ENCODE results near the gene VIL1. TPM values are rescaled to one million over a fixed set of nuclear protein-coding genes. Genes with fewer than 3 reads are reported as not detected.

The VIL1 gene
- total and polyA plus RNA-seq, 9 of the 15 experiments (the other 6 are each of a cell fraction or from before 2014, with no cell fraction given), result 0.51 to 2.7 (median 1.2) TPM

DNA sequence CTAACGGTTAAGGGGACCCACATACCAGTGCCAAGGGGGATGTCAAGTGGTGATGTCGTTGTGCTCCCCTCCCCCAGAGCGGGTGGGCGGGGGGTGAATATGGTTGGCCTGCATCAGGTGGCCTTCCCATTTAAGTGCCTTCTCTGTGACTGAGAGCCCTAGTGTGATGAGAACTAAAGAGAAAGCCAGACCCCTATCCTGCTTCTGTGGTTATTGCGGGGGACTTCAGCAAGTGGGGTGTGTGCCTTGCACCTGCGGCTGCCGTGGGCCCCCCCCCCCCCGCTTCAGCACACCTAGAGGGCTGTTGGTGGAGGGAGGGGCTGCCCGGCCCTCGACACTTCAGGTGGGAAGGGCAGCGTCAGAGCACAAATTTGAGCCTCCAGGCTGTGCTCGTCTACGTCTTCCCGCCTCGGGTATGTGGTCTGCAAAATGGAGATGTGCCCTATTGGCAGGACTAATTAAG, 13.1 kb upstream of the VIL1 start (continued):
- TF ChIP-seq, protein P1, sequence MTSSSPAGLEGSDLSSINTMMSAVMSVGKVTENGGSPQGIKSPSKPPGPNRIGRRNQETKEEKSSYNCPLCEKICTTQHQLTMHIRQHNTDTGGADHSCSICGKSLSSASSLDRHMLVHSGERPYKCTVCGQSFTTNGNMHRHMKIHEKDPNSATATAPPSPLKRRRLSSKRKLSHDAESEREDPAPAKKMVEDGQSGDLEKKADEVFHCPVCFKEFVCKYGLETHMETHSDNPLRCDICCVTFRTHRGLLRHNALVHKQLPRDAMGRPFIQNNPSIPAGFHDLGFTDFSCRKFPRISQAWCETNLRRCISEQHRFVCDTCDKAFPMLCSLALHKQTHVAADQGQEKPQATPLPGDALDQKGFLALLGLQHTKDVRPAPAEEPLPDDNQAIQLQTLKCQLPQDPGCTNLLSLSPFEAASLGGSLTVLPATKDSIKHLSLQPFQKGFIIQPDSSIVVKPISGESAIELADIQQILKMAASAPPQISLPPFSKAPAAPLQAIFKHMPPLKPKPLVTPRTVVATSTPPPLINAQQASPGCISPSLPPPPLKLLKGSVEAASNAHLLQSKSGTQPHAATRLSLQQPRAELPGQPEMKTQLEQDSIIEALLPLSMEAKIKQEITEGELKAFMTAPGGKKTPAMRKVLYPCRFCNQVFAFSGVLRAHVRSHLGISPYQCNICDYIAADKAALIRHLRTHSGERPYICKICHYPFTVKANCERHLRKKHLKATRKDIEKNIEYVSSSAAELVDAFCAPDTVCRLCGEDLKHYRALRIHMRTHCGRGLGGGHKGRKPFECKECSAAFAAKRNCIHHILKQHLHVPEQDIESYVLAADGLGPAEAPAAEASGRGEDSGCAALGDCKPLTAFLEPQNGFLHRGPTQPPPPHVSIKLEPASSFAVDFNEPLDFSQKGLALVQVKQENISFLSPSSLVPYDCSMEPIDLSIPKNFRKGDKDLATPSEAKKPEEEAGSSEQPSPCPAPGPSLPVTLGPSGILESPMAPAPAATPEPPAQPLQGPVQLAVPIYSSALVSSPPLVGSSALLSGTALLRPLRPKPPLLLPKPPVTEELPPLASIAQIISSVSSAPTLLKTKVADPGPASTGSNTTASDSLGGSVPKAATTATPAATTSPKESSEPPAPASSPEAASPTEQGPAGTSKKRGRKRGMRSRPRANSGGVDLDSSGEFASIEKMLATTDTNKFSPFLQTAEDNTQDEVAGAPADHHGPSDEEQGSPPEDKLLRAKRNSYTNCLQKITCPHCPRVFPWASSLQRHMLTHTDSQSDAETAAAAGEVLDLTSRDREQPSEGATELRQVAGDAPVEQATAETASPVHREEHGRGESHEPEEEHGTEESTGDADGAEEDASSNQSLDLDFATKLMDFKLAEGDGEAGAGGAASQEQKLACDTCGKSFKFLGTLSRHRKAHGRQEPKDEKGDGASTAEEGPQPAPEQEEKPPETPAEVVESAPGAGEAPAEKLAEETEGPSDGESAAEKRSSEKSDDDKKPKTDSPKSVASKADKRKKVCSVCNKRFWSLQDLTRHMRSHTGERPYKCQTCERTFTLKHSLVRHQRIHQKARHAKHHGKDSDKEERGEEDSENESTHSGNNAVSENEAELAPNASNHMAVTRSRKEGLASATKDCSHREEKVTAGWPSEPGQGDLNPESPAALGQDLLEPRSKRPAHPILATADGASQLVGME (CRISPR knock-in tag; IDR thresholded peaks at IDR 0.05), result no peak
- TF ChIP-seq, protein P2, sequence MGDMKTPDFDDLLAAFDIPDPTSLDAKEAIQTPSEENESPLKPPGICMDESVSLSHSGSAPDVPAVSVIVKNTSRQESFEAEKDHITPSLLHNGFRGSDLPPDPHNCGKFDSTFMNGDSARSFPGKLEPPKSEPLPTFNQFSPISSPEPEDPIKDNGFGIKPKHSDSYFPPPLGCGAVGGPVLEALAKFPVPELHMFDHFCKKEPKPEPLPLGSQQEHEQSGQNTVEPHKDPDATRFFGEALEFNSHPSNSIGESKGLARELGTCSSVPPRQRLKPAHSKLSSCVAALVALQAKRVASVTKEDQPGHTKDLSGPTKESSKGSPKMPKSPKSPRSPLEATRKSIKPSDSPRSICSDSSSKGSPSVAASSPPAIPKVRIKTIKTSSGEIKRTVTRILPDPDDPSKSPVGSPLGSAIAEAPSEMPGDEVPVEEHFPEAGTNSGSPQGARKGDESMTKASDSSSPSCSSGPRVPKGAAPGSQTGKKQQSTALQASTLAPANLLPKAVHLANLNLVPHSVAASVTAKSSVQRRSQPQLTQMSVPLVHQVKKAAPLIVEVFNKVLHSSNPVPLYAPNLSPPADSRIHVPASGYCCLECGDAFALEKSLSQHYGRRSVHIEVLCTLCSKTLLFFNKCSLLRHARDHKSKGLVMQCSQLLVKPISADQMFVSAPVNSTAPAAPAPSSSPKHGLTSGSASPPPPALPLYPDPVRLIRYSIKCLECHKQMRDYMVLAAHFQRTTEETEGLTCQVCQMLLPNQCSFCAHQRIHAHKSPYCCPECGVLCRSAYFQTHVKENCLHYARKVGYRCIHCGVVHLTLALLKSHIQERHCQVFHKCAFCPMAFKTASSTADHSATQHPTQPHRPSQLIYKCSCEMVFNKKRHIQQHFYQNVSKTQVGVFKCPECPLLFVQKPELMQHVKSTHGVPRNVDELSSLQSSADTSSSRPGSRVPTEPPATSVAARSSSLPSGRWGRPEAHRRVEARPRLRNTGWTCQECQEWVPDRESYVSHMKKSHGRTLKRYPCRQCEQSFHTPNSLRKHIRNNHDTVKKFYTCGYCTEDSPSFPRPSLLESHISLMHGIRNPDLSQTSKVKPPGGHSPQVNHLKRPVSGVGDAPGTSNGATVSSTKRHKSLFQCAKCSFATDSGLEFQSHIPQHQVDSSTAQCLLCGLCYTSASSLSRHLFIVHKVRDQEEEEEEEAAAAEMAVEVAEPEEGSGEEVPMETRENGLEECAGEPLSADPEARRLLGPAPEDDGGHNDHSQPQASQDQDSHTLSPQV (IDR thresholded peaks at IDR 0.05), result 0 out of 2 replicates have a peak, but pooled peaks have one; percentile 10
- 0 out of 2 replicates have a peak, but pooled peaks have one; percentile 6 for TF ChIP-seq MYC (IDR thresholded peaks at IDR 0.05; ENCODE audit: low read depth, low read length)
- peak; percentile 66; the same call in 1 of the 2 replicates for TF ChIP-seq MYC (CRISPR knock-in tag; IDR thresholded peaks at IDR 0.05; ENCODE audit: borderline replicate concordance, low read depth)
- TF ChIP-seq, protein P3, sequence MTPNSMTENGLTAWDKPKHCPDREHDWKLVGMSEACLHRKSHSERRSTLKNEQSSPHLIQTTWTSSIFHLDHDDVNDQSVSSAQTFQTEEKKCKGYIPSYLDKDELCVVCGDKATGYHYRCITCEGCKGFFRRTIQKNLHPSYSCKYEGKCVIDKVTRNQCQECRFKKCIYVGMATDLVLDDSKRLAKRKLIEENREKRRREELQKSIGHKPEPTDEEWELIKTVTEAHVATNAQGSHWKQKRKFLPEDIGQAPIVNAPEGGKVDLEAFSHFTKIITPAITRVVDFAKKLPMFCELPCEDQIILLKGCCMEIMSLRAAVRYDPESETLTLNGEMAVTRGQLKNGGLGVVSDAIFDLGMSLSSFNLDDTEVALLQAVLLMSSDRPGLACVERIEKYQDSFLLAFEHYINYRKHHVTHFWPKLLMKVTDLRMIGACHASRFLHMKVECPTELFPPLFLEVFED (CRISPR knock-in tag; conservative IDR thresholded peaks at IDR 0.05), result 0 out of 2 replicates have a peak, but pooled peaks have one; percentile 32
- TF ChIP-seq, protein P4, sequence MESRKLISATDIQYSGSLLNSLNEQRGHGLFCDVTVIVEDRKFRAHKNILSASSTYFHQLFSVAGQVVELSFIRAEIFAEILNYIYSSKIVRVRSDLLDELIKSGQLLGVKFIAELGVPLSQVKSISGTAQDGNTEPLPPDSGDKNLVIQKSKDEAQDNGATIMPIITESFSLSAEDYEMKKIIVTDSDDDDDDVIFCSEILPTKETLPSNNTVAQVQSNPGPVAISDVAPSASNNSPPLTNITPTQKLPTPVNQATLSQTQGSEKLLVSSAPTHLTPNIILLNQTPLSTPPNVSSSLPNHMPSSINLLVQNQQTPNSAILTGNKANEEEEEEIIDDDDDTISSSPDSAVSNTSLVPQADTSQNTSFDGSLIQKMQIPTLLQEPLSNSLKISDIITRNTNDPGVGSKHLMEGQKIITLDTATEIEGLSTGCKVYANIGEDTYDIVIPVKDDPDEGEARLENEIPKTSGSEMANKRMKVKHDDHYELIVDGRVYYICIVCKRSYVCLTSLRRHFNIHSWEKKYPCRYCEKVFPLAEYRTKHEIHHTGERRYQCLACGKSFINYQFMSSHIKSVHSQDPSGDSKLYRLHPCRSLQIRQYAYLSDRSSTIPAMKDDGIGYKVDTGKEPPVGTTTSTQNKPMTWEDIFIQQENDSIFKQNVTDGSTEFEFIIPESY (CRISPR knock-in tag; IDR thresholded peaks at IDR 0.05), result no peak
- peak; percentile 12; the same call in 1 of the 2 replicates for TF ChIP-seq POLR2G (IDR thresholded peaks at IDR 0.05; ENCODE audit: low read depth, low read length)
- peak; percentile 63 for TF ChIP-seq POLR2B (IDR thresholded peaks at IDR 0.05; ENCODE audit: low read depth, partially characterized antibody)
- TF ChIP-seq ZNF124 (CRISPR knock-in tag; IDR thresholded peaks at IDR 0.05), result no peak
- 0 out of 2 replicates have a peak, but pooled peaks have one; percentile 17 for TF ChIP-seq PHB (CRISPR knock-in tag; IDR thresholded peaks at IDR 0.05)
- TF ChIP-seq ZBTB17 (CRISPR knock-in tag; IDR thresholded peaks at IDR 0.05), result peak; percentile 32; the same call in 1 of the 2 replicates
- TF ChIP-seq, protein P5, sequence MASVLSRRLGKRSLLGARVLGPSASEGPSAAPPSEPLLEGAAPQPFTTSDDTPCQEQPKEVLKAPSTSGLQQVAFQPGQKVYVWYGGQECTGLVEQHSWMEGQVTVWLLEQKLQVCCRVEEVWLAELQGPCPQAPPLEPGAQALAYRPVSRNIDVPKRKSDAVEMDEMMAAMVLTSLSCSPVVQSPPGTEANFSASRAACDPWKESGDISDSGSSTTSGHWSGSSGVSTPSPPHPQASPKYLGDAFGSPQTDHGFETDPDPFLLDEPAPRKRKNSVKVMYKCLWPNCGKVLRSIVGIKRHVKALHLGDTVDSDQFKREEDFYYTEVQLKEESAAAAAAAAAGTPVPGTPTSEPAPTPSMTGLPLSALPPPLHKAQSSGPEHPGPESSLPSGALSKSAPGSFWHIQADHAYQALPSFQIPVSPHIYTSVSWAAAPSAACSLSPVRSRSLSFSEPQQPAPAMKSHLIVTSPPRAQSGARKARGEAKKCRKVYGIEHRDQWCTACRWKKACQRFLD (CRISPR knock-in tag; IDR thresholded peaks at IDR 0.05), result peak; percentile 63; the same call in 1 of the 2 replicates

All from K562 (cell line).